CD8-positive, alpha-beta memory T cell (primary cell): ENCODE data around the gene ADAMTSL1. TPM values are rescaled to one million over a fixed set of nuclear protein-coding genes. Genes with fewer than 3 reads are reported as not detected.

ENCODE experiments used
- CTCF ChIA-PET: fragments of 350-600 bp; sonication (Branson Sonifier 250); formaldehyde crosslinking; loops from one replicate; lab custom pipeline; 2021; ENCODE audit warnings: antibody characterized with exemption; lab: Charles Lee
- POLR2A ChIA-PET: fragments of 350-600 bp; sonication (Branson Sonifier 250); formaldehyde crosslinking; loops from one replicate; lab custom pipeline; 2021; ENCODE audit warnings: antibody characterized with exemption; lab: Charles Lee
- DNase-seq, 5 donors: peaks; one replicate each; pipeline versions ENCODE4 v3.0.0 to v3.0.0-alpha.2; 2020 to 2022; ENCODE audit warnings: mixed read lengths in 1 of 5
- H3K27ac ChIP-seq: one replicate; pipeline ENCODE4 v1.7.0; 2013; ENCODE audit warnings: low read depth, mild to moderate bottlenecking, low read length, moderate library complexity
- H3K27me3 ChIP-seq: 2 replicates; pipeline ENCODE4 v1.7.0; 2013; ENCODE audit warnings: low read length, mild to moderate bottlenecking; ENCODE audit not compliant: insufficient read depth, poor library complexity, severe bottlenecking
- H3K36me3 ChIP-seq: 2 replicates; pipeline ENCODE4 v1.7.0; 2013; ENCODE audit warnings: mild to moderate bottlenecking, low read length, moderate library complexity; ENCODE audit not compliant: insufficient read depth
- H3K4me1 ChIP-seq: 2 replicates; pipeline ENCODE4 v1.7.0; 2013; ENCODE audit warnings: mild to moderate bottlenecking, low read length, moderate library complexity; ENCODE audit not compliant: insufficient read depth
- H3K4me3 ChIP-seq: 2 replicates; pipeline ENCODE4 v1.7.0; 2013; ENCODE audit warnings: mild to moderate bottlenecking, low read length
- H3K9me3 ChIP-seq: 2 replicates; pipeline ENCODE4 v1.7.0; 2013; ENCODE audit warnings: mild to moderate bottlenecking, low read length
- H3K27ac Mint-ChIP-seq, 8 donors: one replicate each; pipeline ENCODE4 v1.8.0; 2020 to 2021; ENCODE audit warnings: mixed read lengths in 8 of 8, mild to moderate bottlenecking in 6 of 8, inconsistent platforms in 3 of 8, moderate library complexity in 3 of 8
- H3K27me3 Mint-ChIP-seq, 2 donors: one replicate each; pipeline ENCODE4 v1.8.0; 2020 to 2021; ENCODE audit warnings: mixed read lengths in 2 of 2, mild to moderate bottlenecking in 1 of 2, moderate library complexity in 1 of 2
- H3K36me3 Mint-ChIP-seq, 3 donors: one replicate each; pipeline ENCODE4 v1.8.0; 2020 to 2021; ENCODE audit warnings: mixed read lengths in 3 of 3, inconsistent platforms in 1 of 3, mild to moderate bottlenecking in 1 of 3
- H3K4me1 Mint-ChIP-seq, 3 donors: one replicate each; pipeline ENCODE4 v1.8.0; 2020 to 2021; ENCODE audit warnings: mixed read lengths in 3 of 3, inconsistent platforms in 1 of 3, mild to moderate bottlenecking in 1 of 3
- H3K4me3 Mint-ChIP-seq, 7 donors: one replicate each; pipeline ENCODE4 v1.8.0; 2020 to 2021; ENCODE audit warnings: mixed read lengths in 7 of 7, mild to moderate bottlenecking in 6 of 7, moderate library complexity in 4 of 7, inconsistent platforms in 2 of 7
- H3K9me3 Mint-ChIP-seq, 5 donors: one replicate each; pipeline ENCODE4 v1.8.0; 2020 to 2022; ENCODE audit warnings: mixed read lengths in 5 of 5, mild to moderate bottlenecking in 3 of 5, moderate library complexity in 2 of 5, inconsistent platforms in 1 of 5
- polyA plus RNA-seq: library from polyadenylated mRNA; unstranded; fragments of 300-500 nt; fragmentation: Illumina TruSeq; gene quantifications from one replicate; pipeline ENCODE4 v1.2.3, GENCODE V29; 2021
- total RNA-seq, 2 experiments: library from RNA; stranded (reverse); gene quantifications; one replicate each; pipeline ENCODE4 v1.2.3, GENCODE V29; 2021

The ADAMTSL1 gene
- total and polyA plus RNA-seq, 3 experiments from 2014 or later, result not detected

- H3K27me3 Mint-ChIP-seq, result peaks cover 9 to 11% of the 10 kb centered on the region in 2 donors
- POLR2A ChIA-PET, result no interaction called here
- no peaks in the 10 kb centered on the region for H3K4me1 ChIP-seq
- CTCF ChIA-PET, result no interaction called here
- H3K4me1 Mint-ChIP-seq, result peaks cover 0 to 4% (median 0%) of the 10 kb centered on the region in 3 donors
- H3K27me3 ChIP-seq, result no peaks in the 10 kb centered on the region
- DNase-seq, result no peak
- no peaks in the 10 kb centered on the region for H3K9me3 ChIP-seq
- H3K9me3 Mint-ChIP-seq, result no peaks in the 10 kb centered on the region
- no peak overlapping the region for H3K4me3 ChIP-seq
- H3K36me3 ChIP-seq, result no peaks in the 10 kb centered on the region
- H3K36me3 Mint-ChIP-seq, result no peaks in the 10 kb centered on the region
- H3K27ac ChIP-seq, result no peak overlapping the region
- no peak overlapping the region for H3K27ac Mint-ChIP-seq
- no peak overlapping the region for H3K4me3 Mint-ChIP-seq
Observed at GRCh38 chr9:18951936-18952335, 478.0 kb downstream of the ADAMTSL1 start.

DNA sequence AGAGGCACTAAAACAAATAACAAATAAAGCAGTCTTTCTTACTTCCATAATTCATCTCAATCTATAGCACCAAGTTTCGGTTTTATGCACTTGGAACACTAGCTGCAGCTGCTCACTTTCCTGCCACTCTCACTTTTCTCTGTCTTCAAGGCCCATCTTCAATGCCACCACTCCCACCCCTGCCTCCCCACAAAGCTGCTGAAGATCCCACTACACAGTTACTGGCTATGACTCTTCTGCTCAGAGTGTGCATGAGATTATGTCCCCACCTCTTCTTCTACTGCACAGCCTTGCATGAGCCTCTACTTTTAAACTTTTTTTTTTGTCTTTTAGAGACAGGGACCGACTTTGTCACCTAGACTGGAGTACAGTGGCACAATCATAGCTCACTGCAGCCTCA, 481.7 kb downstream of the ADAMTSL1 start:
- ChIA-PET CTCF (no interaction called here), POLR2A (no interaction called here)
- H3K9me3 ChIP-seq, result no peaks in the 10 kb centered on the region
- no peak overlapping the region for H3K4me3 ChIP-seq
- Mint-ChIP-seq H3K9me3 (peaks cover 0 to 3% (median 0%) of the 10 kb centered on the region in 5 donors), H3K27ac (no peak overlapping the region), H3K36me3 (no peaks in the 10 kb centered on the region), H3K4me3 (peak overlapping the region in 1 of 7 donors; percentile 12), H3K4me1 (peaks cover 0 to 4% (median 0%) of the 10 kb centered on the region in 3 donors), H3K27me3 (peaks cover 17 to 20% of the 10 kb centered on the region in 2 donors)
- H3K36me3 ChIP-seq, result no peaks in the 10 kb centered on the region
- no peaks in the 10 kb centered on the region for H3K4me1 ChIP-seq
- no peaks in the 10 kb centered on the region for H3K27me3 ChIP-seq
- DNase-seq, result no peak
- no peak overlapping the region for H3K27ac ChIP-seq
